Neural progenitor cell (in vitro differentiated cells): ENCODE data around the gene TTR. TPM values are rescaled to one million over a fixed set of nuclear protein-coding genes. Genes with fewer than 3 reads are reported as not detected.

Experiments used
- DNase-seq: peaks from one replicate; pipeline ENCODE4 v3.0.0-alpha.2; 2016; ENCODE audit warnings: low spot score
- H2AFZ ChIP-seq: fragments of 200-600 bp; sonication (generic); replicated peaks from 2 replicates; pipeline ENCODE4 v1.6.1; 2016; ENCODE audit warnings: antibody characterized with exemption
- H3F3A ChIP-seq: fragments of 200-600 bp; sonication (generic); 2 replicates; pipeline ENCODE4 v1.6.1; 2016; ENCODE audit warnings: antibody characterized with exemption, low read depth
- H3K27ac ChIP-seq: fragments of 200-600 bp; sonication (generic); 2 replicates; pipeline ENCODE4 v1.5.1; 2016; ENCODE audit warnings: mild to moderate bottlenecking
- H3K27me3 ChIP-seq: fragments of 200-600 bp; sonication (generic); 2 replicates; pipeline ENCODE4 v1.6.1; 2016; ENCODE audit warnings: mild to moderate bottlenecking, moderate library complexity
- H3K36me3 ChIP-seq: fragments of 200-600 bp; sonication (generic); 2 replicates; pipeline ENCODE4 v1.5.1; 2016
- H3K4me1 ChIP-seq: fragments of 200-600 bp; sonication (generic); 2 replicates; pipeline ENCODE4 v1.6.1; 2016; ENCODE audit warnings: mixed run types
- H3K4me2 ChIP-seq: fragments of 200-600 bp; sonication (generic); 2 replicates; pipeline ENCODE4 v1.6.1; 2016
- H3K4me3 ChIP-seq: fragments of 200-600 bp; sonication (generic); 2 replicates; pipeline ENCODE4 v1.5.1; 2016
- H3K79me2 ChIP-seq: fragments of 200-600 bp; sonication (generic); 2 replicates; pipeline ENCODE4 v1.6.1; 2016; ENCODE audit warnings: low read depth
- H3K9ac ChIP-seq: fragments of 200-600 bp; sonication (generic); 2 replicates; pipeline ENCODE4 v1.6.1; 2016
- H3K9me3 ChIP-seq: fragments of 200-600 bp; sonication (generic); 2 replicates; pipeline ENCODE4 v1.5.1; 2016; ENCODE audit warnings: low read depth
- H4K20me1 ChIP-seq: fragments of 200-600 bp; sonication (generic); 2 replicates; pipeline ENCODE4 v1.6.1; 2016; ENCODE audit warnings: low read depth
- H3K27ac Mint-ChIP-seq: 3 replicates; pipeline ENCODE4 v1.8.0; 2021; ENCODE audit warnings: mixed read lengths
- H3K27me3 Mint-ChIP-seq: 2 replicates; pipeline ENCODE4 v1.8.0; 2022; ENCODE audit warnings: low read depth, mild to moderate bottlenecking, inconsistent platforms, moderate library complexity, mixed read lengths; ENCODE audit not compliant: insufficient read depth
- H3K36me3 Mint-ChIP-seq: 3 replicates; pipeline ENCODE4 v1.8.0; 2021; ENCODE audit warnings: mixed read lengths
- H3K4me1 Mint-ChIP-seq: 3 replicates; pipeline ENCODE4 v1.8.0; 2021; ENCODE audit warnings: mixed read lengths
- H3K4me3 Mint-ChIP-seq: 3 replicates; pipeline ENCODE4 v1.8.0; 2021; ENCODE audit warnings: mild to moderate bottlenecking, moderate library complexity, mixed read lengths
- H3K9me3 Mint-ChIP-seq: 3 replicates; pipeline ENCODE4 v1.8.0; 2020; ENCODE audit warnings: mixed read lengths
- CTCF ChIP-seq: fragments of 200-600 bp; sonication (generic); IDR thresholded peaks from 2 replicates; pipeline ENCODE4 v1.5.1; 2017; ENCODE audit warnings: antibody characterized with exemption, mild to moderate bottlenecking
- EZH2 ChIP-seq: fragments of 200-600 bp; sonication (generic); IDR thresholded peaks from 2 replicates; pipeline ENCODE4 v1.6.1; 2017; ENCODE audit warnings: antibody characterized with exemption, mild to moderate bottlenecking, moderate library complexity
- EZH2phosphoT487 ChIP-seq: fragments of 200-600 bp; sonication (generic); IDR thresholded peaks from 2 replicates; pipeline ENCODE4 v1.6.1; 2017; ENCODE audit warnings: antibody characterized with exemption
- total RNA-seq: library from RNA; depleted of rRNA; stranded (reverse); fragments of >200 nt; gene quantifications from 2 replicates; pipeline ENCODE4 v1.2.3, GENCODE V29; 2015; ENCODE audit warnings: low replicate concordance

The TTR gene
- total RNA-seq, 1 donor from 2014 or later = 1.8 TPM

GRCh38 chr18:31611511-31611910 lies 19.8 kb downstream of the TTR start:
- Mint-ChIP-seq H3K9me3 (no peaks in the 10 kb centered on the region), H3K27me3 (peaks cover 3% of the 10 kb centered on the region), H3K4me1 (peaks cover 7% of the 10 kb centered on the region), H3K27ac (no peak overlapping the region), H3K36me3 (no peaks in the 10 kb centered on the region), H3K4me3 (no peak overlapping the region)
- Histone ChIP-seq H3K79me2 (no peaks in the 10 kb centered on the region), H3K4me3 (no peak overlapping the region), H3K36me3 (no peaks in the 10 kb centered on the region), H3K9ac (no peak overlapping the region), H3K9me3 (no peaks in the 10 kb centered on the region), H3F3A (peaks cover 5% of the 10 kb centered on the region), H2AFZ (peak overlapping the region; percentile 55), H3K4me1 (peaks cover 9% of the 10 kb centered on the region), H3K27me3 (no peaks in the 10 kb centered on the region), H4K20me1 (no peaks in the 10 kb centered on the region), H3K27ac (no peak overlapping the region), H3K4me2 (no peak overlapping the region)
- TF ChIP-seq EZH2phosphoT487 (no peak), EZH2 (no peak), CTCF (no peak)
- DNase-seq = no peak

- no peak for TF ChIP-seq EZH2
- TF ChIP-seq CTCF = no peak
- no peak for TF ChIP-seq EZH2phosphoT487
- H3K9me3 Mint-ChIP-seq = no peaks in the 10 kb centered on the region
- Histone ChIP-seq H2AFZ (peak overlapping the region; percentile 55), H3K4me3 (no peak overlapping the region), H3K4me1 (peaks cover 9% of the 10 kb centered on the region), H3K27ac (no peak overlapping the region), H3K9me3 (no peaks in the 10 kb centered on the region), H3K9ac (no peak overlapping the region), H3K4me2 (no peak overlapping the region), H3F3A (peaks cover 5% of the 10 kb centered on the region), H3K79me2 (no peaks in the 10 kb centered on the region), H3K36me3 (no peaks in the 10 kb centered on the region), H4K20me1 (no peaks in the 10 kb centered on the region), H3K27me3 (no peaks in the 10 kb centered on the region)
- H3K27me3 Mint-ChIP-seq = peaks cover 3% of the 10 kb centered on the region
- H3K4me1 Mint-ChIP-seq = peaks cover 7% of the 10 kb centered on the region
- no peak overlapping the region for H3K27ac Mint-ChIP-seq
- no peak overlapping the region for H3K4me3 Mint-ChIP-seq
- DNase-seq = no peak
- no peaks in the 10 kb centered on the region for H3K36me3 Mint-ChIP-seq
Measured at GRCh38 chr18:31612124-31612523, 20.4 kb downstream of the TTR start.

GRCh38 chr18:31614044-31614443 lies 22.4 kb downstream of the TTR start:
- no peak overlapping the region for H3K4me2 ChIP-seq
- peaks cover 5% of the 10 kb centered on the region for H3F3A ChIP-seq
- TF ChIP-seq EZH2 (no peak), CTCF (no peak), EZH2phosphoT487 (no peak)
- peaks cover 7% of the 10 kb centered on the region for H3K4me1 Mint-ChIP-seq
- no peak overlapping the region for H3K4me3 ChIP-seq
- H3K27me3 Mint-ChIP-seq = peaks cover 3% of the 10 kb centered on the region
- H3K9ac ChIP-seq = no peak overlapping the region
- peaks cover 9% of the 10 kb centered on the region for H3K4me1 ChIP-seq
- H3K27ac Mint-ChIP-seq = no peak overlapping the region
- H3K27ac ChIP-seq = no peak overlapping the region
- no peak overlapping the region for H2AFZ ChIP-seq
- no peaks in the 10 kb centered on the region for H3K36me3 ChIP-seq
- DNase-seq = no peak
- no peaks in the 10 kb centered on the region for H3K9me3 ChIP-seq
- no peaks in the 10 kb centered on the region for H3K79me2 ChIP-seq
- no peaks in the 10 kb centered on the region for H3K36me3 Mint-ChIP-seq
- H3K9me3 Mint-ChIP-seq = no peaks in the 10 kb centered on the region
- H3K27me3 ChIP-seq = no peaks in the 10 kb centered on the region
- no peaks in the 10 kb centered on the region for H4K20me1 ChIP-seq
- H3K4me3 Mint-ChIP-seq = no peak overlapping the region
